Smooth muscle cell (in vitro differentiated cells): ENCODE data around the gene PSAPL1. TPM values are rescaled to one million over a fixed set of nuclear protein-coding genes. Genes with fewer than 3 reads are reported as not detected.

Experiments used
- DNase-seq: peaks from one replicate; lab custom pipeline; 2025; ENCODE audit not compliant: unreplicated experiment; lab: John Stamatoyannopoulos, UW
- H2AFZ ChIP-seq: fragments of 200-600 bp; sonication (generic); 2 replicates; pipeline ENCODE4 v1.6.0; 2016; ENCODE audit warnings: antibody characterized with exemption, low read depth, mild to moderate bottlenecking
- H3F3A ChIP-seq: fragments of 200-600 bp; sonication (generic); 2 replicates; pipeline ENCODE4 v1.6.0; 2017; ENCODE audit warnings: antibody characterized with exemption, low read depth
- H3K27ac ChIP-seq: fragments of 200-600 bp; sonication (generic); 2 replicates; pipeline ENCODE4 v1.5.1; 2016; ENCODE audit warnings: low read depth, mild to moderate bottlenecking
- H3K27me3 ChIP-seq: fragments of 200-600 bp; sonication (generic); 2 replicates; pipeline ENCODE4 v1.6.1; 2016; ENCODE audit warnings: low read depth, mild to moderate bottlenecking
- H3K36me3 ChIP-seq: fragments of 200-600 bp; sonication (generic); 2 replicates; pipeline ENCODE4 v1.5.1; 2016; ENCODE audit warnings: low read depth
- H3K4me1 ChIP-seq: fragments of 200-600 bp; sonication (generic); 2 replicates; pipeline ENCODE4 v1.5.1; 2016; ENCODE audit warnings: low read depth
- H3K4me2 ChIP-seq: fragments of 200-600 bp; sonication (generic); 2 replicates; pipeline ENCODE4 v1.6.0; 2016; ENCODE audit warnings: mild to moderate bottlenecking
- H3K4me3 ChIP-seq: fragments of 200-600 bp; sonication (generic); 2 replicates; pipeline ENCODE4 v1.5.1; 2016; ENCODE audit warnings: mild to moderate bottlenecking
- H3K79me2 ChIP-seq: fragments of 200-600 bp; sonication (generic); 2 replicates; pipeline ENCODE4 v1.6.0; 2016; ENCODE audit warnings: low read depth, mild to moderate bottlenecking
- H3K9ac ChIP-seq: fragments of 200-600 bp; sonication (generic); 2 replicates; pipeline ENCODE4 v1.6.0; 2016; ENCODE audit warnings: low read depth
- H3K9me3 ChIP-seq: fragments of 200-600 bp; sonication (generic); replicated peaks from 2 replicates; pipeline ENCODE4 v1.5.1; 2016; ENCODE audit warnings: low read depth
- H4K20me1 ChIP-seq: fragments of 200-600 bp; sonication (generic); 2 replicates; pipeline ENCODE4 v1.6.0; 2016; ENCODE audit warnings: low read depth
- WGBS: methylation state at CpG from one replicate; pipeline ENCODE4 v1.1.7; 2016; ENCODE audit warnings: low lambda C conversion rate; 5-methylcytosine and 5-hydroxymethylcytosine counted together
- polyA plus RNA-seq: library from polyadenylated mRNA; unstranded; fragments of >200 nt; fragmentation: Nextera tagmentation; extraction: Ambion mirVana; gene quantifications from 2 replicates; pipeline ENCODE4 v1.2.1, GENCODE V29; 2016
- total RNA-seq: library from RNA; depleted of rRNA; stranded (reverse); fragments of >200 nt; gene quantifications from 2 replicates; pipeline ENCODE4 v1.2.3, GENCODE V29; 2014
- TF ChIP-seq, protein P1 (sequence below): fragments of 200-600 bp; sonication (generic); IDR thresholded peaks from 2 replicates; pipeline ENCODE4 v1.5.1; 2017; ENCODE audit warnings: borderline replicate concordance, mild to moderate bottlenecking, antibody characterized with exemption; ENCODE audit not compliant: insufficient read depth, poor library complexity, severe bottlenecking

PSAPL1 gene
- total and polyA plus RNA-seq, 2 experiments from 2014 or later = not detected

GRCh38 chr4:7414736-7415510, 19.8 kb downstream of the PSAPL1 start:
- 48% methylated on average over 12 of the region's 12 CpGs for WGBS

DNA sequence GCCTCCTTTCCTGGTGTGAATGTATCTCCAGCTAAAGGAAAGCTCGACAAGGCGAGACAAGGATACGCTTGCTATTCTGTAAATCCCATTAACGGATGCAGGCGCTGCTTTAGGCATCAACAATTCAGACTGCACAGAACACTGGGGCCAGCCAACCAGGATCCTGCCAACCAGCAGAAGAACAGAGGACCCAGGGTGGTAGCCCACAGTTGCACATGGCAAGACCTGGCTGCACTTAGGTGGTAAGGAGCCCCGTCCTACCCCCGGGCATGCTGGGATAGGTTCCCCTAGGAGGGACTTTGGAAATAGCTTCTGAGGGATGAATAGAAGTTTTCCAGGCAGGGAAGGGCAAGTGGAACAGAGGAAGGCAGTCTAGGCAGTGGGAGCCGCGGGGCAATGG, 20.7 kb downstream of the PSAPL1 start:
- H2AFZ ChIP-seq = no peak overlapping the region
- no peak for DNase-seq
- H3K4me3 ChIP-seq = no peak overlapping the region
- 77% methylated on average over 9 of the region's 9 CpGs for WGBS
- no peaks in the 10 kb centered on the region for H3K79me2 ChIP-seq
- H3K4me1 ChIP-seq = no peaks in the 10 kb centered on the region
- H3K27ac ChIP-seq = no peak overlapping the region
- no peak overlapping the region for H3K9ac ChIP-seq
- H3K27me3 ChIP-seq = peaks cover 8% of the 10 kb centered on the region
- TF ChIP-seq, protein P1, sequence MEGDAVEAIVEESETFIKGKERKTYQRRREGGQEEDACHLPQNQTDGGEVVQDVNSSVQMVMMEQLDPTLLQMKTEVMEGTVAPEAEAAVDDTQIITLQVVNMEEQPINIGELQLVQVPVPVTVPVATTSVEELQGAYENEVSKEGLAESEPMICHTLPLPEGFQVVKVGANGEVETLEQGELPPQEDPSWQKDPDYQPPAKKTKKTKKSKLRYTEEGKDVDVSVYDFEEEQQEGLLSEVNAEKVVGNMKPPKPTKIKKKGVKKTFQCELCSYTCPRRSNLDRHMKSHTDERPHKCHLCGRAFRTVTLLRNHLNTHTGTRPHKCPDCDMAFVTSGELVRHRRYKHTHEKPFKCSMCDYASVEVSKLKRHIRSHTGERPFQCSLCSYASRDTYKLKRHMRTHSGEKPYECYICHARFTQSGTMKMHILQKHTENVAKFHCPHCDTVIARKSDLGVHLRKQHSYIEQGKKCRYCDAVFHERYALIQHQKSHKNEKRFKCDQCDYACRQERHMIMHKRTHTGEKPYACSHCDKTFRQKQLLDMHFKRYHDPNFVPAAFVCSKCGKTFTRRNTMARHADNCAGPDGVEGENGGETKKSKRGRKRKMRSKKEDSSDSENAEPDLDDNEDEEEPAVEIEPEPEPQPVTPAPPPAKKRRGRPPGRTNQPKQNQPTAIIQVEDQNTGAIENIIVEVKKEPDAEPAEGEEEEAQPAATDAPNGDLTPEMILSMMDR = no peak
- no peak overlapping the region for H3K4me2 ChIP-seq
- no peaks in the 10 kb centered on the region for H3K9me3 ChIP-seq
- no peaks in the 10 kb centered on the region for H3K36me3 ChIP-seq
- no peaks in the 10 kb centered on the region for H4K20me1 ChIP-seq
- H3F3A ChIP-seq = no peaks in the 10 kb centered on the region

More at GRCh38 chr4:7414736-7415510, 19.8 kb downstream of the PSAPL1 start:
- TF ChIP-seq, protein P1 = no peak
- Histone ChIP-seq H3K27me3 (peaks cover 8% of the 10 kb centered on the region), H3K9ac (no peak overlapping the region), H3K4me3 (no peak overlapping the region), H3K9me3 (no peaks in the 10 kb centered on the region), H3K27ac (no peak overlapping the region), H2AFZ (no peak overlapping the region), H3F3A (no peaks in the 10 kb centered on the region), H3K4me1 (no peaks in the 10 kb centered on the region), H3K79me2 (no peaks in the 10 kb centered on the region), H4K20me1 (no peaks in the 10 kb centered on the region), H3K4me2 (no peak overlapping the region), H3K36me3 (no peaks in the 10 kb centered on the region)
- no peak for DNase-seq

GRCh38 chr4:7412554-7412912, 22.2 kb downstream of the PSAPL1 start:
- Histone ChIP-seq H3K4me2 (no peak overlapping the region), H3K4me3 (no peak overlapping the region), H2AFZ (no peak overlapping the region), H4K20me1 (no peaks in the 10 kb centered on the region), H3K4me1 (no peaks in the 10 kb centered on the region), H3K9ac (no peak overlapping the region), H3K27me3 (peaks cover 8% of the 10 kb centered on the region), H3K9me3 (peaks cover 12% of the 10 kb centered on the region), H3K36me3 (peaks cover 6% of the 10 kb centered on the region), H3K79me2 (no peaks in the 10 kb centered on the region), H3F3A (no peaks in the 10 kb centered on the region), H3K27ac (no peak overlapping the region)
- no peak for DNase-seq
- TF ChIP-seq, protein P1 = no peak
- 91% methylated on average over 4 of the region's 4 CpGs for whole genome bisulfite sequencing
